WERI-Rb-1 (cell line): Measurements from ENCODE around the gene PLA2G10.
"Not testable (repeated sequence)": the region's sequence is repeated elsewhere in the genome, so short reads cannot be mapped to it uniquely, and the experiment has no call there.

Experiments
- DNase-seq: peaks from one replicate; pipeline ENCODE4 v3.0.0-alpha.2; 2020
- H3K27ac ChIP-seq: fragments of 250-450 bp; sonication (Bioruptor Pico); 2 replicates; pipeline ENCODE4 v1.5.1; 2020; ENCODE audit warnings: mild to moderate bottlenecking, moderate library complexity
- H3K27me3 ChIP-seq: fragments of 250-450 bp; sonication (Bioruptor Pico); 2 replicates; pipeline ENCODE4 v1.5.1; 2021; ENCODE audit warnings: mild to moderate bottlenecking, low read depth, moderate library complexity; ENCODE audit not compliant: insufficient read depth, severe bottlenecking
- H3K36me3 ChIP-seq: fragments of 250-450 bp; sonication (Bioruptor Pico); 2 replicates; pipeline ENCODE4 v1.5.1; 2020; ENCODE audit warnings: mild to moderate bottlenecking, moderate library complexity
- H3K4me3 ChIP-seq: 2 replicates; pipeline ENCODE4 v1.5.1; 2011; ENCODE audit warnings: low read depth, mild to moderate bottlenecking, control low read depth, low read length
- H3K9me3 ChIP-seq: fragments of 250-450 bp; sonication (Bioruptor Pico); 2 replicates; pipeline ENCODE4 v1.5.1; 2021; ENCODE audit warnings: mild to moderate bottlenecking, moderate library complexity; ENCODE audit not compliant: severe bottlenecking

The PLA2G10 gene

GRCh38 chr16:14694129-14694528 is at the start of gene PLA2G10:
TSS of gene PLA2G10 (minus strand) at chr16:14694308. CDS start at chr16:14694229, 79 bp downstream.
- H3K27ac ChIP-seq, DNase-seq, H3K36me3 ChIP-seq, H3K27me3 ChIP-seq, H3K9me3 ChIP-seq, H3K4me3 ChIP-seq: not testable (repeated sequence)

GRCh38 chr16:14742273-14743128 is 48.4 kb upstream of the PLA2G10 start, which contains the start of gene NPIPA2:
TSS of gene NPIPA2 (plus strand) at chr16:14742533. CDS start at chr16:14748066, 5,533 bp downstream.
- DNase-seq, H3K27ac ChIP-seq, H3K4me3 ChIP-seq, H3K36me3 ChIP-seq, H3K9me3 ChIP-seq, H3K27me3 ChIP-seq: not testable (repeated sequence)

- H3K9me3 ChIP-seq, DNase-seq, H3K4me3 ChIP-seq, H3K27me3 ChIP-seq, H3K36me3 ChIP-seq, H3K27ac ChIP-seq: not testable (repeated sequence)
Measured at GRCh38 chr16:14741794-14742193, 47.7 kb upstream of the PLA2G10 start.

GRCh38 chr16:14740832-14741385 is 46.8 kb upstream of the PLA2G10 start:
- not testable (repeated sequence) for H3K36me3 ChIP-seq, H3K27me3 ChIP-seq, H3K27ac ChIP-seq, H3K9me3 ChIP-seq, DNase-seq, H3K4me3 ChIP-seq

GRCh38 chr16:14733233-14733632 is 39.1 kb upstream of the PLA2G10 start:
- not testable (repeated sequence) for DNase-seq, H3K9me3 ChIP-seq, H3K27me3 ChIP-seq, H3K27ac ChIP-seq, H3K36me3 ChIP-seq, H3K4me3 ChIP-seq

- not testable (repeated sequence) for H3K27me3 ChIP-seq, H3K9me3 ChIP-seq, H3K4me3 ChIP-seq, H3K36me3 ChIP-seq, DNase-seq, H3K27ac ChIP-seq
Measured at GRCh38 chr16:14703156-14704011, 9.3 kb upstream of the PLA2G10 start, which contains the start of gene NPIPA3. TSS of gene NPIPA3 (plus strand) at chr16:14703411. CDS start at chr16:14708944, 5,533 bp downstream.

GRCh38 chr16:14702672-14703071 is 8.6 kb upstream of the PLA2G10 start:
- not testable (repeated sequence) for H3K4me3 ChIP-seq, DNase-seq, H3K27me3 ChIP-seq, H3K9me3 ChIP-seq, H3K36me3 ChIP-seq, H3K27ac ChIP-seq

- not testable (repeated sequence) for H3K27me3 ChIP-seq, H3K4me3 ChIP-seq, H3K27ac ChIP-seq, H3K9me3 ChIP-seq, DNase-seq, H3K36me3 ChIP-seq
Measured at GRCh38 chr16:14701859-14702258, 7.8 kb upstream of the PLA2G10 start.

- H3K9me3 ChIP-seq, H3K27ac ChIP-seq, H3K36me3 ChIP-seq, DNase-seq, H3K4me3 ChIP-seq, H3K27me3 ChIP-seq: not testable (repeated sequence)
Measured at GRCh38 chr16:14685870-14686793, 8.0 kb downstream of the PLA2G10 start.
